GM18507 (cell line): ENCODE measurements around the gene ANKRA2.
A peak's percentile ranks its signal among the peaks of the same experiment; 100 is the strongest.

ENCODE experiments used
- DNase-seq: peaks from one replicate; pipeline ENCODE4 v3.0.0; 2011; ENCODE audit warnings: low read depth; ENCODE audit not compliant: insufficient read length; ENCODE audit errors: extremely low spot score
- FAIRE-seq: peaks from 2 replicates; lab custom pipeline; 2011; peaks lifted over from hg19 to GRCh38; lab: Jason Lieb, UNC

The ANKRA2 gene, protein sequence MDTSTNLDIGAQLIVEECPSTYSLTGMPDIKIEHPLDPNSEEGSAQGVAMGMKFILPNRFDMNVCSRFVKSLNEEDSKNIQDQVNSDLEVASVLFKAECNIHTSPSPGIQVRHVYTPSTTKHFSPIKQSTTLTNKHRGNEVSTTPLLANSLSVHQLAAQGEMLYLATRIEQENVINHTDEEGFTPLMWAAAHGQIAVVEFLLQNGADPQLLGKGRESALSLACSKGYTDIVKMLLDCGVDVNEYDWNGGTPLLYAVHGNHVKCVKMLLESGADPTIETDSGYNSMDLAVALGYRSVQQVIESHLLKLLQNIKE

GRCh38 chr5:73565139-73565968, at the start of gene ANKRA2, which contains the start of gene UTP15:
ANKRA2 (minus strand) TSS chr5:73565639; CDS start chr5:73562881, 2,758 bp downstream.
UTP15 (plus strand) TSS chr5:73565743; CDS start chr5:73567345, 1,602 bp downstream.
- FAIRE-seq (peak; percentile 100), DNase-seq (peak; percentile 75)

DNA sequence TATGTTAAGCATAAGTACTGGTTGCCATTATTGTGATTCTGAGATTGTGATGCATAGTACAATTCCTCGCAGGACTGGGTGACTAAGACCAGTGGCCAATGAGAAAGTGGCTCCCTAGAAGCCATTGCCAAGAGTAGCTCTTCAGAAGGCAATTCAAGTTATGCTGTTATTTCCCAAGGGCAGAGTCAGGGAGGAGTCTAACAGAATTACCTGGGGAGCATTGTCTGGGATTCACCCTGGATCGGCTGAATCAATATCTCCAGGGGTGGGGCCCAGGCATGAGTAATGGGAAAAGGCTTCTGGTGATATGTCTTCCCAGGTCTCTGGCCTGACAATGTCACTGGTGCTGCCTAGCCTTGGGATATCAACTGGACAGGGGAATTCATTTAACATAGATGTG, 49.6 kb upstream of the ANKRA2 start:
- FAIRE-seq (no peak), DNase-seq (no peak)

GRCh38 chr5:73612799-73613198, 47.4 kb upstream of the ANKRA2 start:
- DNase-seq, result no peak

GRCh38 chr5:73607228-73607627, 41.8 kb upstream of the ANKRA2 start:
- FAIRE-seq (no peak), DNase-seq (no peak)

More at GRCh38 chr5:73612799-73613198, 47.4 kb upstream of the ANKRA2 start:
- no peak for FAIRE-seq

DNA sequence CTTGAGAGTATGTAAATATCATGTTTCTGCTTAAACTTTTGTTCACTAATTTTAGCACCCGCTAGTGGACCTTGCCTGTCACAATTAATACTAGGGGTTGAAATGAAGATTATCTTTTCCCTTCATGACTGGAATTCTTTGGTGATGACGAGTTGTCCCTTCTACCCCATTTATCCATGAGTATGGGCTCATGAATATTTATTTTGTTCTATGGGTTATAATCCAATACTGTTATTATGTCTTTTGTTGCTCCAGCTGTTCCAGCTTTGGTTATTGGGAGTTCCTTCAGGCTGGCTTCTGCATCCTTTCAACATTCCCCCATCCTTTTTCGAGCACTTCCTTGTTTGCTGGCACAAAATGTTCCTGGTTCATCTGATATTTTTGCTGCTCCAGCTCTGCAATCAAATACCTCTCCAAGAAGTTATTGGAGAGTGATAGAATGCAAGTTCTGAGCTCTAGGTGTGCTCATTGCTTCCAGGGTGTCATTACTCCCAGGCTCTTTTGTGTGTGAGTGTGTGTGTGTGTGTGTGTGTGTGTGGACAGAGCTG, 40.8 kb upstream of the ANKRA2 start:
- FAIRE-seq, result no peak
- DNase-seq, result no peak

DNA sequence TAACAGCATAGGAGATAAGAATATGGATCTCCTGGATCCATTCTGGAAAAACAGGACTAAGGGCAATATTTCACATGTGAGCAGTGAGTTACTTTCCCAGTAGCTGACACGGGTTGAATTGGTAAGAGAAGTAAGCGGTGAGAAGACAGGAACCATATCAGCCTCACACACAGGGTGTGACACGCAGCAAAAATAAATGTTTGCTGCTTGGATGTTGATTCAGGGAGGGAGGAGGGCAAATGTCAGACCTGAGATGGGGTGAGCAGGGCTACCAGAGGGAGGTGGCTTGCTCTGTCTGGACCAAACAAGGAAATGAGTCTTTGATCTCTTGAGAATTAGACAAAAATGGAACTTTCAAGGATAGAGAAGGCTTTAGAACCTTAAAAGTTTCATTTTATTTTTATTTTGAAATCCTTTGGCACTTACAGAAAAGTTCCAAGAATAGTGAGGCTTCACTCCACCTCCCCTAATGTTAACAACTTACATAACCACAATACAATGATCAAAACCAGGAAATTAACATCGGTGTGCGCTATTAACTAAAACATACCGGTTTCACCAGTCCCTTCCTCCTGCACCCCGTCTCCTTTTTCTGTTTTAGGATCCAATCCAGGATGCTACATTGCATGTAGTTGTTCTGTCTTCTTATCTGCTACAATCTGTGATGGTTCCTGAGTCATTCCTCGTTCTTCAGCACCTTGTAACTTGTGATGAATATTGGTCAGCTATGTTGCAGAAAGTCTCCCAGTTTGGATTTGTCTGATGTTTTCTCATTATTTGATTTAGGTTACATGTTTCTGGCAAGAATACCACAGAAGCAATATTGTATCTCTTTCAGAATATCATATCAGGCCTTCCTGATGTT, 40.0 kb upstream of the ANKRA2 start:
- FAIRE-seq, result no peak
- no peak for DNase-seq

DNA sequence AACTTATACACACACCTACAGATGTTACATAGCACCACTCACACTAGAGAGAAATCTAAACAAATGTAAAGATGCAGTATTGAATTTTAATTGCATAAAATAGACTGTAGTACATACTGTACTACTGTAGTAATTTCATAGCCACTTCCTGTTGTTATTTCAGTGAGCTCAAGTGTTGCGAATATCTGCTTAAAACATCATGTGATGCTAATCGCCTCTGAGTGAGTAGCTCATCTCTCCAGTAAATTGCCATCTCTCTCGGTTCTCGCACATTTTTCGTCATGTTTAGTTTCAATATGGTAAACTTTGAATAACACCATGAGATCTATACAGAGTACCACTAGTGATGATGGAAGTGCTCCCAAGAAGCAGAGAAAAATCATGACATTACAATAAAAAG, 38.6 kb upstream of the ANKRA2 start:
- DNase-seq (no peak), FAIRE-seq (no peak)

DNA sequence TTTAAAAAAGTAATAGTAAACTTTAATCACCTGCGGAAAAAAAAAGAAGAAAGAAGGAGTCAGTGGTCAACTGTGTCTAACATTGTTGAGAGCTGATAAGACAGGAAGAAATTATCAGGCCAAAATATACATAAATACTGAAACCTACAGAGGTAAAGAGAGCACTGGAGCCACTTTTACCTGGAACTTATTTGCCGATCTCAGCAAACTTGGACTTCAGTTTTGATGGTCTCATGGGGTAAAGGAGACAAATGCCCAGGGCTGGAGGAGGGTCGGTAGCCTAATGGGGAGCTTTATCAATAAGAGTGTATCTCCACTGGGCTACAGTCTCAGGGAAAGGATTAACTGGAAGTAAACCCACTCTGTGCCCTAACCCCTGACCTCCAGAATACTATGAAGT, 33.9 kb upstream of the ANKRA2 start:
- DNase-seq (no peak), FAIRE-seq (no peak)

DNA sequence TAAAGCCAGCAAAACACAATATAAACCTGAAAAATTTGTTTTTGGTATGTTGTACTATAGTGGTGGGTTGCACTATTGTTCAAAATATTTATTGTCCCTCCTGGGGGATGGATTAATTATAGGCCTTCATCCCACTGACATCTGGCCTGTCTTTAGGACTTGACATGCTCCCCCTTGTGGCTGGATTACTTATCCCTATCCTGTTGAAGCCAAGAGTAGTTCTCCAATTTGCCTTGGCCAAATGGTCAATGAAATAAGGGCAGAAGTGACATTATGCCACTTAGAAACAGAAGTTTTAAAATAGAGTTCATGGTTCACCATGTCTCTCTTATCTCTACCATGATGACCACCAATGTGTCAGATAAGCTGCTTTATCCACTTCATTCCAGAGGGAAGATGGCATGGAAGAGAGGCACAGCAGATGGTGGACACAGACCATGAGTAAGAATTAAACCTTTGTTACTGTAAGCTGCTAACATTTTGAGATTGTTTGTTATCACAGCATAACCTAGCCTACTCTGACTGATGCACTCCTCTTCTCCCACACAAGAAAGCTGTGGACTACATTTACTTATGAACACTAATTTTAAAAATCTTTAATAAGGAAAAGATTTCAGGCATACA, 31.4 kb upstream of the ANKRA2 start:
- DNase-seq, result no peak
- FAIRE-seq, result peak; percentile 57

DNA sequence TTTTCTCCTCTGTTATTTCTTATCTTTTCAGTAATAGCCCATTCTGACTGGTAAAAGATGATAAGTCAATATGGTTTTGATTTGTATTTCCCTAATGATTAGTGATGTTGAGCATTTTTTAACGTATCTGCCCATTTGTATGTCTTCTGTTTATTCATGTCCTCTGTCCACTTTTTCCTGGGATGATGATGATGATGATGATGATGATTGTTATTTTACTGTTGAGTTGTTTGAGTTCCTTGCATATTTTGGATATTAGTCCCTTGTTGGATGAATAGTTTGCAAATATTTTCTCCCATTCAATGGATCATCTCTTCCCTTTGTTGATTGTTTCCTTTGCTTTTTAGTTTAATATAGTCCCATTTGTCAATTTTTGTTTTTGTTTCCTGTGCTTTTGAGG, 27.1 kb upstream of the ANKRA2 start:
- DNase-seq, result no peak
- FAIRE-seq, result no peak

DNA sequence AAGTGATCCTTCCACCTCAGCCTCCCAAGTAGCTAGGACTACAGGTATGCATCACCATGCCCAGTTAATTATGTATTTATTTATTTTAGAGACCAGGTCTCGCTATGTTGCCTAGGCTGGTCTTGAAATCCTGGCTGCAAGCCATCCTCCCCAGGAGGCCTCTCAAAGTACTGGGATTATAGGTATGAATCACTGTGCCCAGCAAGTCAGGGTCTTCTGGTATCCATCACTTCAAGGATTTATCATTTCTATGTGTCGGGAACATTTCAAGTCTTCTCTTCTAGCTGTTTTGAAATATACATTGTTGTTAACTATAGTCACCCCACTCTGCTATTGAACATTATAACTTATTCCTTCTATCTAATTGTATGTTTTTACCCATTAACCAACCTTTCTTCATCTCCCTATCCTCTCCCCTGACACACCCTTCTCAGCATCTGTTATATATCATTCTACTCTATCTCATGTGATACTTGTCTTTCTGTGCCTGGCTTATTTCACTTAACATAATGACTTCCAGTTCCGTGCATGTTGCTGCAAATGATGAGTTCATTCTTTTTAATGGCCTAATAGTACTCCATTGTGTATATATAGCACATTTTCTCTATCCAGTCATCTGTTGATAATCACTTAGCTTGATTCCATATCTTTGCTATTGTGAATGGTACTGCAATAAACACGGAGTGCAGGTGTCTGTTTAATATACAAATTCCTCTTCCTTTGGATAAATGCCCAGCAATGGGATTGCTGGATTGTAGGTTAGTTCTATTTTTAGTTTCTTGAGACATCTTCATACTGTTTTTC, 26.5 kb upstream of the ANKRA2 start:
- DNase-seq, result no peak

DNA sequence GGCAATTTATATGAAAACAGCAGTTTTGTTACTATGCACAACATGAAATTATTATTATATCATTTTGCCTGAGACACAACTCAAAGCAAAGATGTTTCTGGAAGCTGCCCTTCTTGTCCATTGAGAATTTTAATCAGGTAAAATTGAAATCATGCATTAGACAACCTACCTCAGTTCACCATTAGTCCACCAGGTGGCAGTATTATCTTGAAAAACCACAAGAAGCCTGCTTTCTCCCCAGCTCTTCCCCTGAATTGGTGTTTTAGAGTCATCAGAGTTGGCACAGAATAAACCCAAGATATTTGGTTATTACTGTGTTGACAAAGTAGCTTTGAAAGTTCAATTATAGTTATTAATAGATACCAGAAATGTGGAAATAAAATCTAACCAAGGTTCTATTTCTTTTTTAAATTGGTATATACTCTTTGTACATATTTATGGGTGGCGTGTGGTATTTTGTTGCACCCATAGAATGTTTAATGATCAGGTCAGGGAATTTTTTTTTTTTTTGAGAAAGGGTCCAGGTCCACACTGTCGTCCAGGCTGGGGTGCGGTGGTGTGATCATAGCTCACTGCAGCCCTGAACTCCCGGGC, 25.8 kb upstream of the ANKRA2 start:
- peak; percentile 86 for FAIRE-seq
- peak; percentile 39 for DNase-seq

More for the DNA sequence above, 26.5 kb upstream of the ANKRA2 start:
- FAIRE-seq, result no peak

GRCh38 chr5:73587923-73588322, 22.5 kb upstream of the ANKRA2 start:
- FAIRE-seq, result peak; percentile 52

GRCh38 chr5:73582285-73583145, 17.1 kb upstream of the ANKRA2 start:
- DNase-seq (no peak), FAIRE-seq (no peak)

More at GRCh38 chr5:73587923-73588322, 22.5 kb upstream of the ANKRA2 start:
- DNase-seq, result no peak

GRCh38 chr5:73565969-73566547, 619 bp upstream of the ANKRA2 start:
- DNase-seq, result no peak
- FAIRE-seq, result peak; percentile 33

- FAIRE-seq (no peak), DNase-seq (no peak)
Measured at GRCh38 chr5:73564675-73565074, 764 bp downstream of the ANKRA2 start.

DNA sequence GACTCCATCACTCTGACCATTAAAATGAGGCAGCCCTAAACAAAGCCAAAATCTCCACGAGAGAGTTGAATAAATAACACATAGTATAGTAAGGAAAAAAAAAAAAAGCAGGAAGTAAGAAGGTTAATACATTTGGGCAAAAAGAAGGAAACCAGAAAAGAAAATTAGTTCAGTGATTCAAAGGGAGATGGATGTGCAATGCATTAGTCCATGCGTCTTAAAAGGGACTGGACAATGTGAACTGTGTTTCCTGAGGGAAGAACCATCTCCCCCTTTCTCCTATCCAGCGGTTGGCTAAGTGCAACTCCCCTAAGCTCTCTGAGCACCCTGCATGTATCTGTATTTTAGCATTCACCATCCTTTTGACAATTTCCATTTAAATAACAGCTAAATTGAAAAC, 1.4 kb downstream of the ANKRA2 start:
- FAIRE-seq (peak; percentile 21), DNase-seq (no peak)
